ENCODE data around the gene SERP1.

GRCh38 chr3:150519026-150519425, 27.3 kb downstream of the SERP1 start:
- TF ChIP-seq POLR2A (IDR thresholded peaks at IDR 0.05) (no peak), CTCF (IDR thresholded peaks at IDR 0.05 in 8 of 11, conservative IDR thresholded peaks at IDR 0.05 in 3 of 11) (no peak)
